Urinary bladder (tissue), 4 donors: ENCODE measurements around the gene LGI4. TPM values are rescaled to one million over a fixed set of nuclear protein-coding genes. Genes with fewer than 3 reads are reported as not detected.

Source experiments
- DNase-seq: peaks from one replicate; pipeline ENCODE4 v3.0.0-alpha.2; 2015; ENCODE audit errors: extremely low spot score
- H3K27ac ChIP-seq: one replicate; pipeline ENCODE4 v1.5.1; 2013; ENCODE audit warnings: low read depth, mild to moderate bottlenecking, moderate library complexity
- H3K36me3 ChIP-seq: one replicate; pipeline ENCODE4 v1.6.1; 2013; ENCODE audit warnings: mild to moderate bottlenecking, moderate library complexity; ENCODE audit not compliant: insufficient read depth
- H3K4me1 ChIP-seq: one replicate; pipeline ENCODE4 v1.6.1; 2013; ENCODE audit warnings: mild to moderate bottlenecking, moderate library complexity; ENCODE audit not compliant: insufficient read depth
- H3K4me3 ChIP-seq: one replicate; pipeline ENCODE4 v1.5.1; 2013; ENCODE audit warnings: low read depth, low read length
- WGBS: extraction: QIAGEN DNeasy Blood & Tissue Kit; methylation state at CpG from one replicate; pipeline ENCODE4 v1.1.7; 2013; 5-methylcytosine and 5-hydroxymethylcytosine counted together
- polyA plus RNA-seq: library from polyadenylated mRNA; stranded (reverse); fragments of 200-250 nt; gene quantifications from one replicate; pipeline ENCODE4 v1.2.3, GENCODE V29; 2013
- small RNA-seq: library from RNA; depleted of rRNA; stranded (forward); fragments of <200 nt; gene quantifications from one replicate; pipeline ENCODE3, GENCODE V24; 2014
- total RNA-seq: library from RNA; depleted of rRNA; stranded (reverse); fragments of >200 nt; gene quantifications from one replicate; pipeline ENCODE4 v1.2.3, GENCODE V29; 2014
- donor health status: healthy with polysubstance abuse.
- donor health status: healthy.

LGI4 gene
- total and polyA plus RNA-seq, 2 donors, result 5.9 to 48.4 TPM

DNA sequence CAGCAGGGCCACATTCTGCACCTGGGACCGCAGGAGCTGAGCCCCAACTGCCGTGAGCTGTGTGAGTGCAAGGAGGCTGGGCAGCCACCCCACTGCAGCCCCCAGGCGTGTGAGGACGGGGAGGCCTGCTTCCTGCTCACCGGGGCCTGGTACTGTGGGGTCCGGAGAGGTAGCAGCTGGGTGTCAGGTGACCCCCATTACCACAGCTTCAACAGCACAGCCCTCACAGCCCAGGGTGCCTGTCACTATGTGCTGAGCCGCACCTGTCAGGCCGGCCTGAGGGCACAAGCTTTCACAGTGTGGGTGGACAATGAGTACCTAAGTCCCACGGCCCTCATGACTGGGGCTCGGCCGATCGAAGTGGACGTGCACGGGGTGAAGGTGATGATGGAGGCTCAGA lies 55.0 kb downstream of the LGI4 start:
- Histone ChIP-seq H3K4me3 (no peak overlapping the region), H3K36me3 (no peaks in the 10 kb centered on the region), H3K4me1 (no peaks in the 10 kb centered on the region), H3K27ac (no peak overlapping the region)
- no peak for DNase-seq
- WGBS, result 82% methylated on average over 14 of the region's 14 CpGs

- no peak overlapping the region for H3K27ac ChIP-seq
- H3K4me3 ChIP-seq, result no peak overlapping the region
- 89% methylated on average over 17 of the region's 17 CpGs for WGBS
- no peaks in the 10 kb centered on the region for H3K36me3 ChIP-seq
- no peaks in the 10 kb centered on the region for H3K4me1 ChIP-seq
- no peak for DNase-seq
These were observed 57.2 kb downstream of the LGI4 start for GRCh38 chr19:35077411-35078223.

- 80% methylated on average over 8 of the region's 8 CpGs for WGBS
- no peaks in the 10 kb centered on the region for H3K4me1 ChIP-seq
These were observed 58.2 kb downstream of the LGI4 start for GRCh38 chr19:35076657-35077056.

GRCh38 chr19:35076026-35076370 lies 58.9 kb downstream of the LGI4 start:
- Histone ChIP-seq H3K4me3 (no peak overlapping the region), H3K36me3 (no peaks in the 10 kb centered on the region), H3K27ac (no peak overlapping the region), H3K4me1 (no peaks in the 10 kb centered on the region)
- no peak for DNase-seq
- 88% methylated on average over 6 of the region's 6 CpGs for WGBS

More at GRCh38 chr19:35076657-35077056, 58.2 kb downstream of the LGI4 start:
- no peaks in the 10 kb centered on the region for H3K36me3 ChIP-seq
- no peak overlapping the region for H3K4me3 ChIP-seq
- no peak overlapping the region for H3K27ac ChIP-seq
- DNase-seq, result no peak

- H3K4me3 ChIP-seq, result no peak overlapping the region
- 89% methylated on average over 21 of the region's 21 CpGs for WGBS
- H3K4me1 ChIP-seq, result no peaks in the 10 kb centered on the region
These were observed 59.4 kb downstream of the LGI4 start for GRCh38 chr19:35075202-35076025.

More at GRCh38 chr19:35075202-35076025, 59.4 kb downstream of the LGI4 start:
- DNase-seq, result no peak
- Histone ChIP-seq H3K36me3 (no peaks in the 10 kb centered on the region), H3K27ac (no peak overlapping the region)

Small RNAs within 50 kb of the gene (small RNA-seq; reads per million reads assigned to genes)
- not detected for gene AC020907.2

Other genes with a start within 250 kb of the LGI4 start
- 5.2 TPM for gene ZNF30, start 208.2 kb downstream of the LGI4 start, total RNA-seq
- gene ZNF30, start 208.2 kb downstream of the LGI4 start, polyA plus RNA-seq, result 2.2 TPM
- gene ZNF792, start 170.8 kb downstream of the LGI4 start, total RNA-seq, result 12.5 TPM
- gene ZNF792, start 170.8 kb downstream of the LGI4 start, polyA plus RNA-seq, result 3.9 TPM
- gene GRAMD1A, start 134.7 kb downstream of the LGI4 start, total RNA-seq, result 34.2 TPM
- 74.0 TPM for gene GRAMD1A, start 134.7 kb downstream of the LGI4 start, polyA plus RNA-seq
- gene SCN1B, start 104.6 kb downstream of the LGI4 start, total RNA-seq, result 1.6 TPM
- 15.1 TPM for gene SCN1B, start 104.6 kb downstream of the LGI4 start, polyA plus RNA-seq
- gene HPN, start 93.3 kb downstream of the LGI4 start, total RNA-seq, result not detected
- 0.73 TPM for gene HPN, start 93.3 kb downstream of the LGI4 start, polyA plus RNA-seq
- 62.3 TPM for gene FXYD3, start 19.2 kb downstream of the LGI4 start, total RNA-seq
- gene FXYD3, start 19.2 kb downstream of the LGI4 start, polyA plus RNA-seq, result 170 TPM
- 26.9 TPM for gene FXYD1, start 3.8 kb upstream of the LGI4 start, total RNA-seq
- gene FXYD1, start 3.8 kb upstream of the LGI4 start, polyA plus RNA-seq, result 121 TPM
- gene FXYD7, start 8.2 kb upstream of the LGI4 start, total RNA-seq, result 0.26 TPM
- gene FXYD7, start 8.2 kb upstream of the LGI4 start, polyA plus RNA-seq, result 0.57 TPM
- gene FXYD5, start 19.7 kb upstream of the LGI4 start, total RNA-seq, result 6.6 TPM
- 105 TPM for gene FXYD5, start 19.7 kb upstream of the LGI4 start, polyA plus RNA-seq
- not detected for gene FAM187B, start 93.7 kb upstream of the LGI4 start, total RNA-seq
- not detected for gene FAM187B, start 93.7 kb upstream of the LGI4 start, polyA plus RNA-seq
- gene LSR, start 113.9 kb upstream of the LGI4 start, total RNA-seq, result 4.2 TPM
- 27.9 TPM for gene LSR, start 113.9 kb upstream of the LGI4 start, polyA plus RNA-seq
- 27.4 TPM for gene USF2, start 133.9 kb upstream of the LGI4 start, total RNA-seq
- 142 TPM for gene USF2, start 133.9 kb upstream of the LGI4 start, polyA plus RNA-seq
- gene HAMP, start 147.5 kb upstream of the LGI4 start, total RNA-seq, result not detected
- gene HAMP, start 147.5 kb upstream of the LGI4 start, polyA plus RNA-seq, result 0.19 TPM
- gene MAG, start 157.1 kb upstream of the LGI4 start, total RNA-seq, result 6.1 TPM
- gene MAG, start 157.1 kb upstream of the LGI4 start, polyA plus RNA-seq, result 0.20 TPM
- gene CD22, start 194.1 kb upstream of the LGI4 start, total RNA-seq, result 8.8 TPM
- gene CD22, start 194.1 kb upstream of the LGI4 start, polyA plus RNA-seq, result 1.6 TPM
- gene FFAR1, start 212.8 kb upstream of the LGI4 start, total RNA-seq, result not detected
- not detected for gene FFAR1, start 212.8 kb upstream of the LGI4 start, polyA plus RNA-seq
- gene FFAR3, start 223.4 kb upstream of the LGI4 start, total RNA-seq, result 0.16 TPM
- 0.68 TPM for gene FFAR3, start 223.4 kb upstream of the LGI4 start, polyA plus RNA-seq
- not detected for gene GPR42, start 236.0 kb upstream of the LGI4 start, total RNA-seq
- gene GPR42, start 236.0 kb upstream of the LGI4 start, polyA plus RNA-seq, result 0.14 TPM